Activated B cell treated with CpG ODN at 0.5 μM for 24 hours (primary cell): ENCODE measurements around the gene DBNDD2. TPM values are rescaled to one million over a fixed set of nuclear protein-coding genes. Genes with fewer than 3 reads are reported as not detected.

ENCODE experiments used
- ATAC-seq: fragments of 200-7000 bp; cut with Tn5 transposase; one replicate; pipeline ENCODE4 v1.10.0; 2021; ENCODE audit warnings: low read depth, mild to moderate bottlenecking, moderate library complexity
- CTCF ChIA-PET: fragments of 350-600 bp; sonication (Branson Sonifier 250); formaldehyde crosslinking; loops from one replicate; lab custom pipeline; 2021; ENCODE audit warnings: antibody characterized with exemption; lab: Charles Lee
- POLR2A ChIA-PET: fragments of 350-600 bp; sonication (Branson Sonifier 250); formaldehyde crosslinking; loops from one replicate; lab custom pipeline; 2021; ENCODE audit warnings: antibody characterized with exemption; lab: Charles Lee
- DNase-seq: peaks from one replicate; pipeline ENCODE4 v3.0.0; 2022
- H3K27ac Mint-ChIP-seq: one replicate; pipeline ENCODE4 v1.8.0; 2020; ENCODE audit warnings: mixed read lengths
- H3K27me3 Mint-ChIP-seq: one replicate; pipeline ENCODE4 v1.8.0; 2021; ENCODE audit warnings: mixed read lengths
- H3K36me3 Mint-ChIP-seq: one replicate; pipeline ENCODE4 v1.8.0; 2021; ENCODE audit warnings: low read depth, mixed read lengths
- H3K4me1 Mint-ChIP-seq: one replicate; pipeline ENCODE4 v1.8.0; 2021; ENCODE audit warnings: mixed read lengths
- H3K4me3 Mint-ChIP-seq: one replicate; pipeline ENCODE4 v1.8.0; 2020; ENCODE audit warnings: mild to moderate bottlenecking, mixed read lengths
- H3K9me3 Mint-ChIP-seq: one replicate; pipeline ENCODE4 v1.8.0; 2020; ENCODE audit warnings: mixed read lengths
- CTCF ChIP-seq: fragments of 200-600 bp; IDR thresholded peaks from one replicate; pipeline ENCODE4 v1.8.0; 2022; ENCODE audit warnings: antibody characterized with exemption, mild to moderate bottlenecking
- intact Hi-C: fragments of 100-400 bp; cut with micrococcal nuclease; formaldehyde crosslinking; loops from one replicate; pipeline ENCODE4 v1.15.1; 2024
- total RNA-seq: library from RNA; stranded (reverse); gene quantifications from 2 replicates; pipeline ENCODE4 v1.2.3, GENCODE V29; 2022

DBNDD2 gene
- total RNA-seq, 1 donor from 2014 or later, result 2.7 TPM

GRCh38 chr20:45406260-45407066 lies 1.6 kb upstream of the DBNDD2 start:
- ChIA-PET POLR2A (interaction anchor here (0.6 to 3.8 kb wide), 3 partner anchors 9 to 43 kb away, joined by 3 to 17 read pairs (median 13); partner anchors contain the start of gene PIGT), CTCF (interaction anchor here (0.8 to 1.7 kb wide), 3 partner anchors 30 to 33 kb away, joined by 3 to 7 read pairs (median 4); no protein-coding TSS in a partner anchor)
- ATAC-seq (peak; percentile 60), DNase-seq (peak; percentile 48)
- H3K36me3 Mint-ChIP-seq, result peaks cover 8% of the 10 kb centered on the region
- H3K27ac Mint-ChIP-seq, result no peak overlapping the region
- peaks cover 28% of the 10 kb centered on the region for H3K4me1 Mint-ChIP-seq
- H3K9me3 Mint-ChIP-seq, result peaks cover 4% of the 10 kb centered on the region
- no peak for TF ChIP-seq CTCF
- H3K27me3 Mint-ChIP-seq, result no peaks in the 10 kb centered on the region
- peak overlapping the region; percentile 75 for H3K4me3 Mint-ChIP-seq
- intact Hi-C loops, result loop anchor here (1.0 to 2.0 kb wide), 3 partner anchors 9 to 38 kb away; no protein-coding TSS in a partner anchor

- no peak for TF ChIP-seq CTCF
- ATAC-seq (no peak), DNase-seq (no peak)
- Mint-ChIP-seq H3K27ac (no peak overlapping the region), H3K27me3 (no peaks in the 10 kb centered on the region), H3K36me3 (peaks cover 3% of the 10 kb centered on the region), H3K4me1 (peaks cover 28% of the 10 kb centered on the region), H3K4me3 (peak overlapping the region; percentile 75), H3K9me3 (no peaks in the 10 kb centered on the region)
- ChIA-PET CTCF (interaction anchor here (0.8 to 1.4 kb wide), 3 partner anchors 29 to 44 kb away, joined by 3 to 4 read pairs (median 4); partner anchors contain the start of gene SYS1), POLR2A (interaction anchor here (2.6 to 3.8 kb wide), 2 partner anchors 9 to 39 kb away, joined by 13 to 17 read pairs; partner anchors contain the start of gene PIGT)
- intact Hi-C loops, result loop anchor here (2.0 kb wide), 1 partner anchor 20 kb away; no protein-coding TSS in a partner anchor
Observed at GRCh38 chr20:45407067-45407745, 883 bp upstream of the DBNDD2 start.

DNA sequence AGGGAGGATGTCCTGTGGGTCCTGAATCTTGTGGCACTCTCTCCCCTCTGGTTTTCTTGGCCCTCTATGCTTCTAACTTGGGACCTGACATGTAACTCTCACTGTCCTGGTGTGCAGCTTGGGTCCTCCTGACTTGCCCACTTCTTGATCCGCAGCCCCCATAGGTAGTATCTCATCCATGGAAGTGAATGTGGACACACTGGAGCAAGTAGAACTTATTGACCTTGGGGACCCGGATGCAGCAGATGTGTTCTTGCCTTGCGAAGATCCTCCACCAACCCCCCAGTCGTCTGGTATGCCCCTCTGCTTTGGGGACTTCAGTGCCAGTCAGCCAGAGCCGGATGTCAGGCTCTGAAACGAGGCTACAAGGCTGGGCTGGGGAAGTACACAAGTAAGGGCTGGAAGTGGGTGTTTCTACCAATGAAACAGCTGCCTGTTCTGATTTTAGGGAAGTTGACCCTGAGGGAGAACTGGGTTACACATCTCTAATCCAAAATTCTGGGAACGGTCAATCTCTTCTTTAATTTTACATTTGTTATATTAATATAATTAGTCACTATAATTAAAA lies 641 bp downstream of the DBNDD2 start:
- peak; percentile 48 for ATAC-seq
- no peak for DNase-seq
- Mint-ChIP-seq H3K27ac (peak overlapping the region; percentile 50), H3K4me3 (peak overlapping the region; percentile 41), H3K27me3 (no peaks in the 10 kb centered on the region), H3K36me3 (peaks cover 3% of the 10 kb centered on the region), H3K4me1 (peaks cover 30% of the 10 kb centered on the region), H3K9me3 (no peaks in the 10 kb centered on the region)
- ChIA-PET CTCF (interaction anchor here (0.6 to 0.9 kb wide), 2 partner anchors 28 kb away, joined by 3 read pairs; no protein-coding TSS in a partner anchor), POLR2A (no interaction called here)
- intact Hi-C loops, result no loop called here
- TF ChIP-seq CTCF, result no peak

GRCh38 chr20:45409521-45410272 lies 1.6 kb downstream of the DBNDD2 start:
- no peaks in the 10 kb centered on the region for H3K27me3 Mint-ChIP-seq
- ATAC-seq (no peak), DNase-seq (no peak)
- peaks cover 31% of the 10 kb centered on the region for H3K4me1 Mint-ChIP-seq
- no peak overlapping the region for H3K27ac Mint-ChIP-seq
- TF ChIP-seq CTCF, result no peak
- ChIA-PET CTCF (interaction anchor here (0.6 to 1.0 kb wide), 2 partner anchors 27 to 36 kb away, joined by 3 read pairs; no protein-coding TSS in a partner anchor), POLR2A (interaction anchor here (2.2 kb wide), 1 partner anchor 36 kb away, joined by 6 read pairs; no protein-coding TSS in a partner anchor)
- no peaks in the 10 kb centered on the region for H3K9me3 Mint-ChIP-seq
- H3K36me3 Mint-ChIP-seq, result peaks cover 3% of the 10 kb centered on the region
- H3K4me3 Mint-ChIP-seq, result no peak overlapping the region
- intact Hi-C loops, result no loop called here
